ENCODE data around the gene CYP3A5.

Gene CYP3A5

GRCh38 chr7:99605527-99605926, 74.3 kb downstream of the CYP3A5 start:
- Histone ChIP-seq H3K9me3 (ENCODE audit: insufficient read depth, low read length, severe bottlenecking) (no peaks in the 10 kb centered on the region), H3K4me2 (ENCODE audit: insufficient read depth, low read length) (no peak overlapping the region), H4K20me1 (ENCODE audit: insufficient read depth, low read length) (no peaks in the 10 kb centered on the region), H3K36me3 (ENCODE audit: insufficient read depth, low read length) (no peaks in the 10 kb centered on the region), H3K4me3 (ENCODE audit: low read depth in 1 of 2, low read length in 2 of 2) (no peak overlapping the region), H3K79me2 (ENCODE audit: insufficient read depth, low read length) (no peaks in the 10 kb centered on the region), H3K27ac (ENCODE audit: low read length) (no peak overlapping the region), H2AFZ (ENCODE audit: low read depth, low read length) (no peak overlapping the region), H3K9ac (ENCODE audit: low read depth, low read length) (no peak overlapping the region), H3K4me1 (ENCODE audit: insufficient read depth, low read length) (no peaks in the 10 kb centered on the region), H3K27me3 (ENCODE audit: insufficient read depth, low read length, poor library complexity) (no peaks in the 10 kb centered on the region)
- ATAC-seq (ENCODE audit: insufficient read depth, low read depth) = no peak
- no peak for DNase-seq
- TF ChIP-seq EZH2 (IDR thresholded peaks at IDR 0.05; ENCODE audit: borderline replicate concordance, low read depth, low read length, severe bottlenecking) = no peak
- no peak for TF ChIP-seq CTCF (IDR thresholded peaks at IDR 0.05; ENCODE audit: borderline replicate concordance, extremely low read depth, low read length, poor library complexity, severe bottlenecking)

- no peaks in the 10 kb centered on the region for H3K36me3 ChIP-seq (ENCODE audit: insufficient read depth, low read length)
- ATAC-seq (ENCODE audit: insufficient read depth, low read depth) (no peak), DNase-seq (no peak)
- TF ChIP-seq CTCF (IDR thresholded peaks at IDR 0.05; ENCODE audit: borderline replicate concordance, extremely low read depth, low read length, poor library complexity, severe bottlenecking) (no peak), EZH2 (IDR thresholded peaks at IDR 0.05; ENCODE audit: borderline replicate concordance, low read depth, low read length, severe bottlenecking) (no peak)
- H3K27me3 ChIP-seq (ENCODE audit: insufficient read depth, low read length, poor library complexity) = no peaks in the 10 kb centered on the region
- no peak overlapping the region for H2AFZ ChIP-seq (ENCODE audit: low read depth, low read length)
- no peaks in the 10 kb centered on the region for H3K79me2 ChIP-seq (ENCODE audit: insufficient read depth, low read length)
- H3K4me2 ChIP-seq (ENCODE audit: insufficient read depth, low read length) = no peak overlapping the region
- no peak overlapping the region for H3K9ac ChIP-seq (ENCODE audit: low read depth, low read length)
- no peak overlapping the region for H3K4me3 ChIP-seq (ENCODE audit: low read depth in 1 of 2, low read length in 2 of 2)
- no peaks in the 10 kb centered on the region for H3K4me1 ChIP-seq (ENCODE audit: insufficient read depth, low read length)
- H3K27ac ChIP-seq (ENCODE audit: low read length) = no peak overlapping the region
- H3K9me3 ChIP-seq (ENCODE audit: insufficient read depth, low read length, severe bottlenecking) = no peaks in the 10 kb centered on the region
- H4K20me1 ChIP-seq (ENCODE audit: insufficient read depth, low read length) = no peaks in the 10 kb centered on the region
Measured at GRCh38 chr7:99601656-99602310, 78.0 kb downstream of the CYP3A5 start.

- H3K4me2 ChIP-seq (ENCODE audit: insufficient read depth, low read length) = no peak overlapping the region
- DNase-seq (no peak), ATAC-seq (ENCODE audit: insufficient read depth, low read depth) (no peak)
- no peaks in the 10 kb centered on the region for H3K27me3 ChIP-seq (ENCODE audit: insufficient read depth, low read length, poor library complexity)
- H2AFZ ChIP-seq (ENCODE audit: low read depth, low read length) = no peak overlapping the region
- no peaks in the 10 kb centered on the region for H3K36me3 ChIP-seq (ENCODE audit: insufficient read depth, low read length)
- no peaks in the 10 kb centered on the region for H3K79me2 ChIP-seq (ENCODE audit: insufficient read depth, low read length)
- no peak for TF ChIP-seq EZH2 (IDR thresholded peaks at IDR 0.05; ENCODE audit: borderline replicate concordance, low read depth, low read length, severe bottlenecking)
- TF ChIP-seq CTCF (IDR thresholded peaks at IDR 0.05; ENCODE audit: borderline replicate concordance, extremely low read depth, low read length, poor library complexity, severe bottlenecking) = no peak
- no peaks in the 10 kb centered on the region for H3K4me1 ChIP-seq (ENCODE audit: insufficient read depth, low read length)
- H3K4me3 ChIP-seq (ENCODE audit: low read depth in 1 of 2, low read length in 2 of 2) = no peak overlapping the region
- no peaks in the 10 kb centered on the region for H3K9me3 ChIP-seq (ENCODE audit: insufficient read depth, low read length, severe bottlenecking)
- H4K20me1 ChIP-seq (ENCODE audit: insufficient read depth, low read length) = no peaks in the 10 kb centered on the region
- no peak overlapping the region for H3K27ac ChIP-seq (ENCODE audit: low read length)
- no peak overlapping the region for H3K9ac ChIP-seq (ENCODE audit: low read depth, low read length)
Measured at GRCh38 chr7:99599836-99600235, 80.0 kb downstream of the CYP3A5 start.
